Measurements from ENCODE around the gene XKR7. TPM values are rescaled to one million over a fixed set of nuclear protein-coding genes. Genes with fewer than 3 reads are reported as not detected.
"Not testable (repeated sequence)": the region's sequence is repeated elsewhere in the genome, so short reads cannot be mapped to it uniquely, and the experiment has no call there.

The XKR7 gene
- total RNA-seq (ENCODE audit: unreplicated experiment): 0.23 TPM
- long read RNA-seq: 0 reads

- no peak for TF ChIP-seq CTCF (IDR thresholded peaks at IDR 0.05; ENCODE audit: unreplicated experiment)
- peak; percentile 22 for DNase-seq (ENCODE audit: low spot score)
- H3K27me3 Mint-ChIP-seq (ENCODE audit: unreplicated experiment): peaks cover 5% of the 10 kb centered on the region
- H3K9me3 Mint-ChIP-seq (ENCODE audit: unreplicated experiment): no peaks in the 10 kb centered on the region
- H3K27ac Mint-ChIP-seq (ENCODE audit: unreplicated experiment): no peak within 1 kb of the TSS
- H3K4me1 Mint-ChIP-seq (ENCODE audit: unreplicated experiment): peaks cover 4% of the 10 kb centered on the region
- H3K4me3 Mint-ChIP-seq (ENCODE audit: unreplicated experiment): peak within 1 kb of the TSS; percentile 91
- H3K36me3 Mint-ChIP-seq (ENCODE audit: low read depth, unreplicated experiment): no peaks in the 10 kb centered on the region
Observed at GRCh38 chr20:31967830-31968249, at the start of gene XKR7. Gene XKR7 (plus strand): TSS chr20:31968151. CDS start chr20:31968176, 25 bp downstream.

- Mint-ChIP-seq H3K36me3 (ENCODE audit: low read depth, unreplicated experiment) (no peaks in the 10 kb centered on the region), H3K27me3 (ENCODE audit: unreplicated experiment) (no peaks in the 10 kb centered on the region), H3K9me3 (ENCODE audit: unreplicated experiment) (peaks cover 4% of the 10 kb centered on the region), H3K4me1 (ENCODE audit: unreplicated experiment) (peaks cover 8% of the 10 kb centered on the region), H3K27ac (ENCODE audit: unreplicated experiment) (no peak overlapping the region), H3K4me3 (ENCODE audit: unreplicated experiment) (no peak overlapping the region)
- no peak for TF ChIP-seq CTCF (IDR thresholded peaks at IDR 0.05; ENCODE audit: unreplicated experiment)
- DNase-seq (ENCODE audit: low spot score): no peak
Observed at GRCh38 chr20:31918466-31919105, 49.4 kb upstream of the XKR7 start.

- Mint-ChIP-seq H3K36me3 (ENCODE audit: low read depth, unreplicated experiment) (no peaks in the 10 kb centered on the region), H3K4me1 (ENCODE audit: unreplicated experiment) (peaks cover 8% of the 10 kb centered on the region), H3K9me3 (ENCODE audit: unreplicated experiment) (peaks cover 4% of the 10 kb centered on the region), H3K27ac (ENCODE audit: unreplicated experiment) (no peak overlapping the region), H3K27me3 (ENCODE audit: unreplicated experiment) (no peaks in the 10 kb centered on the region), H3K4me3 (ENCODE audit: unreplicated experiment) (no peak overlapping the region)
- no peak for TF ChIP-seq CTCF (IDR thresholded peaks at IDR 0.05; ENCODE audit: unreplicated experiment)
- DNase-seq (ENCODE audit: low spot score): no peak
Observed at GRCh38 chr20:31919410-31920155, 48.4 kb upstream of the XKR7 start.

- DNase-seq (ENCODE audit: low spot score): no peak
- no peak overlapping the region for H3K4me3 Mint-ChIP-seq (ENCODE audit: unreplicated experiment)
- no peaks in the 10 kb centered on the region for H3K36me3 Mint-ChIP-seq (ENCODE audit: low read depth, unreplicated experiment)
- H3K9me3 Mint-ChIP-seq (ENCODE audit: unreplicated experiment): peaks cover 4% of the 10 kb centered on the region
- no peaks in the 10 kb centered on the region for H3K27me3 Mint-ChIP-seq (ENCODE audit: unreplicated experiment)
- TF ChIP-seq CTCF (IDR thresholded peaks at IDR 0.05; ENCODE audit: unreplicated experiment): no peak
- H3K4me1 Mint-ChIP-seq (ENCODE audit: unreplicated experiment): peaks cover 8% of the 10 kb centered on the region
- H3K27ac Mint-ChIP-seq (ENCODE audit: unreplicated experiment): no peak overlapping the region
Observed at GRCh38 chr20:31920275-31920855, 47.6 kb upstream of the XKR7 start.

GRCh38 chr20:31921480-31921879 is 46.5 kb upstream of the XKR7 start:
- H3K27me3 Mint-ChIP-seq (ENCODE audit: unreplicated experiment); DNase-seq (ENCODE audit: low spot score); H3K9me3 Mint-ChIP-seq (ENCODE audit: unreplicated experiment); H3K4me1 Mint-ChIP-seq (ENCODE audit: unreplicated experiment); H3K36me3 Mint-ChIP-seq (ENCODE audit: low read depth, unreplicated experiment); H3K27ac Mint-ChIP-seq (ENCODE audit: unreplicated experiment); H3K4me3 Mint-ChIP-seq (ENCODE audit: unreplicated experiment): not testable (repeated sequence)

Data from endothelial cell (in vitro differentiated cells).